HG03442 (cell line): Measurements from ENCODE around the gene EEF1AKMT2.
A peak's percentile ranks its signal among the peaks of the same experiment; 100 is the strongest.

Source experiments
- ATAC-seq: cut with Tn5 transposase; IDR thresholded peaks from one replicate; pipeline ENCODE4 v1.9.1; 2021; ENCODE audit warnings: mild to moderate bottlenecking, moderate library complexity; ENCODE audit not compliant: unreplicated experiment

EEF1AKMT2 gene

GRCh38 chr10:124739119-124739921, 52.4 kb downstream of the EEF1AKMT2 start:
- no peak for ATAC-seq

- no peak for ATAC-seq
Observed at GRCh38 chr10:124738441-124738840, 53.2 kb downstream of the EEF1AKMT2 start.

GRCh38 chr10:124737708-124738107, 54.0 kb downstream of the EEF1AKMT2 start:
- no peak for ATAC-seq

- ATAC-seq, result no peak
Observed at GRCh38 chr10:124737221-124737620, 54.5 kb downstream of the EEF1AKMT2 start.

GRCh38 chr10:124736491-124737136, 55.1 kb downstream of the EEF1AKMT2 start:
- ATAC-seq, result no peak

GRCh38 chr10:124735491-124736286, 56.0 kb downstream of the EEF1AKMT2 start:
- ATAC-seq, result no peak

- ATAC-seq, result no peak
Observed at GRCh38 chr10:124734311-124735166, 57.1 kb downstream of the EEF1AKMT2 start.

- ATAC-seq, result no peak
Observed at GRCh38 chr10:124733571-124734245, 58.0 kb downstream of the EEF1AKMT2 start.

- ATAC-seq, result peak; percentile 52
Observed at GRCh38 chr10:124732931-124733570, 58.6 kb downstream of the EEF1AKMT2 start.

- no peak for ATAC-seq
Observed at GRCh38 chr10:124731551-124731950, 60.1 kb downstream of the EEF1AKMT2 start.

GRCh38 chr10:124730790-124731189, 60.9 kb downstream of the EEF1AKMT2 start:
- ATAC-seq, result no peak

- no peak for ATAC-seq
Observed at GRCh38 chr10:124728830-124729661, 62.6 kb downstream of the EEF1AKMT2 start.

- no peak for ATAC-seq
Observed at GRCh38 chr10:124728071-124728829, 63.4 kb downstream of the EEF1AKMT2 start.

- no peak for ATAC-seq
Observed at GRCh38 chr10:124727361-124727960, 64.2 kb downstream of the EEF1AKMT2 start.

- no peak for ATAC-seq
Observed at GRCh38 chr10:124725791-124726190, 65.9 kb downstream of the EEF1AKMT2 start.

GRCh38 chr10:124725171-124725631, 66.5 kb downstream of the EEF1AKMT2 start:
- ATAC-seq, result no peak

- ATAC-seq, result no peak
Observed at GRCh38 chr10:124724279-124725027, 67.2 kb downstream of the EEF1AKMT2 start.
